NCI-H2029 treated with DMSO at 0.1 percent for 48 hours (cell line): ENCODE measurements around the gene FAM120B.
"Not testable (repeated sequence)": the region's sequence is repeated elsewhere in the genome, so short reads cannot be mapped to it uniquely, and the experiment has no call there.

Experiments used
- DNase-seq: peaks from one replicate; lab custom pipeline; 2025; lab: John Stamatoyannopoulos, UW

The FAM120B gene

DNA sequence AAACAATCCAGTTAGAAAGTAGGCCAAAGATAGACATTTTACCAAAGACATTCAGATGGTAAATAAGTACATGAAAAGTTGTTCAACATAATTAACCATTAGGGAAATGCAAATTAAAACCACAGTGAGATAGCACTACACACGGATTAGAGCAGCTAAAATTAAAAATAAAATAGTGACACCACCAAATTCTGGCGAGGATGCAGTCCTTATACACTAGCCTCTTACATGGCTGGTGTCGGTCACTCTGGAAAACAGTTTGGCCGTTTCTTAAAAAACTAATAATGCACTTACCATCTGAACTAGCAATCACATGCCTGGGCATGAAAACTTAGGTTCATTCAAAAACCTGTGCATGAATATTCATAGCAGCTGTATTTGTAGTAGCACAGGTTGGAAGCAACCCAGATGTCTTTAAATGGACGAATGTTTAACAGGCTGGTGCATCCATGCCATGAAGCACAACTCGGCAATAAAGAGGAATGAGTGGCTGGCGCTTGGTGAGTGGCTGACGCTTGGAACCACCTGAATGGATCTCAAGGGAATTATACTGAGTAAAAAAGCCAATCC lies 77.0 kb downstream of the FAM120B start:
- no peak for DNase-seq

DNA sequence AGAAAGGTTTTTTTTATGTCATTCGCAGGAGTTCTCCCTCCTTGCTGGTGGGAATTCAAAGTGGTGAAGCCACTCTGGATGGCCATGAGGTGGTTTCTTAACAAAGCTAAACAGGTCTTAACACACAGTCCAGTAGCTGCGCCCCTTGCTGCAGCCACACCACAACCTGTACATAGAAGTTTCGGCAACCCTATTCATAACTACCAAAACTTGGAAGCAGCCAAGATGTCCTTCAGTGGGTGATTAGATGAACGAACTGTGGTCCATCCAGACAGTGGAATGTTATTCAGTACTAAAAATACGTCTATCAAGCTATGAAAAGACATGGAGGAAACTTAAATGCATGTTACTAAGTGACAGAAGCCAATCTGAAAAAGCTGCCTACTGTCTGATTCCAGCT lies 78.9 kb downstream of the FAM120B start:
- no peak for DNase-seq

- no peak for DNase-seq
Measured at GRCh38 chr6:170388113-170388512, 81.6 kb downstream of the FAM120B start.

- no peak for DNase-seq
Measured at GRCh38 chr6:170393033-170393432, 86.5 kb downstream of the FAM120B start.

GRCh38 chr6:170393807-170394399 lies 87.3 kb downstream of the FAM120B start:
- DNase-seq: no peak

- DNase-seq: no peak
Measured at GRCh38 chr6:170394980-170395379, 88.4 kb downstream of the FAM120B start.

DNA sequence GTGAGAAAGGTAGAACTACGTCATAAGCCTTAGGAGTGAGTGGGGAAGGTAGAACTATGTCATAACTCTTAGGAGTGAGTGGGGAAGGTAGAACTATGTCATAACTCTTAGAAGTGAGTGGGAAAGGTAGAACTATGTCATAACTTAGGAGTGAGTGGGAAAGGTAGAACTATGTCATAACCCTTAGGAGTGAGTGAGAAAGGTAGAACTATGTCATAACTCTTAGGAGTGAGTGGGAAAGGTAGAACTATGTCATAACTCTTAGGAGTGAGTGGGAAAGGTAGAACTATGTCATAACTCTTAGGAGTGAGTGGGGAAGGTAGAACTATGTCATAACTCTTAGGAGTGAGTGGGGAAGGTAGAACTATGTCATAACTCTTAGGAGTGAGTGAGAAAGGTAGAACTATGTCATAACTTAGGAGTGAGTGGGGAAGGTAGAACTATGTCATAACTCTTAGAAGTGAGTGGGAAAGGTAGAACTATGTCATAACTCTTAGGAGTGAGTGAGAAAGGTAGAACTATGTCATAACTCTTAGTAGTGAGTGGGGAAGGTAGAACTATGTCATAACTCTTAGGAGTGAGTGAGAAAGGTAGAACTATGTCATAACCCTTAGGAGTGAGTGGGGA lies 92.3 kb downstream of the FAM120B start:
- DNase-seq: not testable (repeated sequence)

DNA sequence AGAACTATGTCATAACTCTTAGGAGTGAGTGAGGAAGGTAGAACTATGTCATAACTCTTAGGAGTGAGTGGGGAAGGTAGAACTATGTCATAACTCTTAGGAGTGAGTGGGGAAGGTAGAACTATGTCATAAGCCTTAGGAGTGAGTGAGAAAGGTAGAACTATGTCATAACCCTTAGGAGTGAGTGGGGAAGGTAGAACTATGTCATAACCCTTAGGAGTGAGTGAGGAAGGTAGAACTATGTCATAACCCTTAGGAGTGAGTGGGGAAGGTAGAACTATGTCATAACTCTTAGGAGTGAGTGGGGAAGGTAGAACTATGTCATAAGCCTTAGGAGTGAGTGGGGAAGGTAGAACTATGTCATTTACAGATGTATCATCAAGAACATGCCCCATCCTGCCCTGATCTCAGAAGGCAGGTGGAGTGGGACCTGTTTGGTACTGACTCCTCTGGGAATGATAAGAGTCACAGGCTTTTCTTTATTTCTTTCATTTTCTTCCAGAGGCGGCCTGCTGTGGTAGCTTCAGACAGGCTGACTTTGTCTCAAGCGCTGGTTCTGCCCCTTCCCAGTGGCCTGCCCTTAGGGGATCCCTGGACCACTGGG lies 93.5 kb downstream of the FAM120B start:
- not testable (repeated sequence) for DNase-seq

GRCh38 chr6:170402318-170403040 lies 95.9 kb downstream of the FAM120B start:
- no peak for DNase-seq

DNA sequence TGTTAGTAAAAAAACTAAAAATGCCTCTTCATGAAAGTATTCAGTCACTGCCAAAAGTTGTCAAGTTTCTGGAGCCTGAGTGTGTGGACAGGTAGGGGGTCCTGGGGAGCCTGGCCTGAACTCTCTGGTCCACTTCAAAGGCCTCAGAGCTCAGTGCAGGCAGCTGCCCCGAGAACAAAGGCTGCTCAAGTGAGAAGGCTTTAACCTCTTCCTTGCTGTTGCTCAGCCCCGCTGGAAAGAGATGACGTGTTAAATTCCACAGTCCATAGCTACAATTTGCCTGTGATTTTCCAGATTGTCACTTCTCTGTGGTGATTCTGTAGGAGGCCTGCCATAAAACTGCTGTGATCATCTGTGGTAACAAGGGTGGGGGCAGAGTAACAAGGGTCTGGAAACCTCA lies 96.9 kb downstream of the FAM120B start:
- no peak for DNase-seq

DNA sequence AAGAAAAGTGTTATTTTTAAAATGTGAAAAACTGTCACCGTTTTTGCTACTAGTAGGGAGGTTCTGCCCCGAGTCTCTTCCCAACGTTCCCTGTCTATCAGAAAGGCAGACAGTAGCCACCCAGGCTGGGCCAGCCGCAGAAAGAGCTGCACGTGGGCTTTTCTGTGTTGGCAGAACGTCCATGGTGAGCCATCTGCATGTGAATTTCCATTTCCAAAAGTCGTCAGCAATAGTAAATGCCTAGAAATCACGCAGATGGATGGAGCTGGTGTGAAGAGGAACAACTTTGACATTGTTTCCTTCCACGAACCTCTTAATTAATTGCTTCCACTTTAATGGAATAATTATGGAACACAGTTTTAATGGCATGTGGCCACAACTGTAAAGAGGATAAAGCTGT lies 97.5 kb downstream of the FAM120B start:
- no peak for DNase-seq

- DNase-seq: no peak
Measured at GRCh38 chr6:170404697-170405096, 98.1 kb downstream of the FAM120B start.

DNA sequence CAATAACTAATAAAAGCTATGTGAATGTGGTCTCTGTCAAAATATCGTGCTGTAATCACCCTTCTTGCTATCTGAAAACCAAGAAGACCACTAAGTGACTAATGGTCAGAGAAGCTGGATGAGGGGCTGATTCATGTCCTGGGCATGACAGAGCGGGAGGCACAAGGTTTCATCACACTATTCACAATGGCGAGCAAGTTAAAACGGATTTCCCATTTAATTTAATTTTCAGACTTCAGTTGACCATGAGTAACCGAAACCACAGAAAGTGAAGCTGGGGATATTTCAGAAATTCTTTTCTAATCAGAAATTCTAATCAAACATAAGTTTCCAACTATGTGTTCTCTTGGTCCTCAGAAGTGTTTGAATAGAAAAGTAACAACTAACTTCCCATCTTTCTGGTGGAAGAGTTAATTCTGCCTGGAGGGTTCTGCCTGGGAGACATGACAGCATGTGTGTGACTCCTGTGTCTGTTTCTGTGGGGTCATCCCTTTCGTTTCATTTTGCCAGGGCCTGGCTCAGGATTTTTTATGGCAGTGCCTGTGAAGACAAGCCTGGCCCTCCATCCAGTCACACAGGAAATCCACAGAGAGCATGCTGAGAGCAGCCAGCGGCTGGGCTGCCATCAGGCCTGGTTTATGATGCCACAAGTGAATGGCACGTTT lies 98.9 kb downstream of the FAM120B start:
- DNase-seq: no peak

DNA sequence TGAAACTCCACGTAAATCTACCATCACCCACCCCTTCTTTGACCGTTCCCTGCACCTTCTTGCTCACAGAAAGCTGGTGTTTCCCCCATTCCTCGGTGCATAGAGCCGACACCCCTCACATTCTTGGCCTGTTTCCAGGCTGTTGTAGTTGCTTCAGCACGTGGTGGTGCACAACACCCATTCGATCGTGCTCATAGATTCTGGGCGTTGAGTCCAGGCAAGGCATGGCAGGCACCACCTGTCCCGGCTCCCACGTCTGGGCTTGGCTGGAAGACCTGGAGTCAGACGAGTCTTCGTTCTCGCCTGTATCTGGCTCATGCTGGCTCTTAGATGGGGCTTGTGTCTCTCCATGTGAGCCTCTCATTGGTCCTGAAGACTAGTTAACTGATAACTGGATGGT lies 100.6 kb downstream of the FAM120B start:
- DNase-seq: no peak

- no peak for DNase-seq
Measured at GRCh38 chr6:170407932-170408331, 101.4 kb downstream of the FAM120B start.

DNA sequence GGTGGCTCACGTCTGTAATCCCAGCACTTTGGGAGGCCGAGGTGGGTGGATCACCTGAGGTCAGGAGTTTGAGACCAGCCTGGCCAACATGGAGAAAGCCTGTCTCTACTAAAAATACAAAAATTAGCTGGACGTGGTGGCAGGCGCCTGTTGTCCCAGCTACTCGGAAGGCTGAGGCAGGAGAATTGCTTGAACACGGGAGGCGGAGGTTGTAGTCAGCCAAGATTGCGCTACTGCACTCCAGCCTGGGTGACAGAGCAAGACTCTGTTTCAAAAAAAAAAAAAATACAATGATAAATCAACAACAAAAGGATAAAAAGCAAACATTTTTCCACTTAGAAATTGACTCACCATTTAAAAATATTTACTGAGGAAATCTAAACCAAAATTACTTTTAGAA lies 103.2 kb downstream of the FAM120B start:
- not testable (repeated sequence) for DNase-seq

- no peak for DNase-seq
Measured at GRCh38 chr6:170410241-170410640, 103.7 kb downstream of the FAM120B start.

GRCh38 chr6:170415318-170415717 lies 108.8 kb downstream of the FAM120B start:
- no peak for DNase-seq

GRCh38 chr6:170416303-170416702 lies 109.7 kb downstream of the FAM120B start:
- no peak for DNase-seq

- no peak for DNase-seq
Measured at GRCh38 chr6:170416959-170417606, 110.5 kb downstream of the FAM120B start.

- no peak for DNase-seq
Measured at GRCh38 chr6:170417881-170418280, 111.3 kb downstream of the FAM120B start.

- no peak for DNase-seq
Measured at GRCh38 chr6:170420283-170420682, 113.7 kb downstream of the FAM120B start.
